SHP77 treated with DMSO at 0.1 percent for 48 hours (cell line): Measurements from ENCODE around the gene PI4KA.
A peak's percentile ranks its signal among the peaks of the same experiment; 100 is the strongest.
"Not testable (repeated sequence)": the region's sequence is repeated elsewhere in the genome, so short reads cannot be mapped to it uniquely, and the experiment has no call there.

ENCODE experiments used
- DNase-seq: peaks from one replicate; lab custom pipeline; 2025; lab: John Stamatoyannopoulos, UW

The PI4KA gene

GRCh38 chr22:20858615-20859416, at the start of gene PI4KA, which contains the start of gene SNAP29:
Gene PI4KA (minus strand): TSS chr22:20858811. CDS start chr22:20858725, 86 bp downstream.
Gene SNAP29 (plus strand): TSS chr22:20859007. CDS start chr22:20859111, 104 bp downstream.
- DNase-seq, result peak; percentile 89

DNA sequence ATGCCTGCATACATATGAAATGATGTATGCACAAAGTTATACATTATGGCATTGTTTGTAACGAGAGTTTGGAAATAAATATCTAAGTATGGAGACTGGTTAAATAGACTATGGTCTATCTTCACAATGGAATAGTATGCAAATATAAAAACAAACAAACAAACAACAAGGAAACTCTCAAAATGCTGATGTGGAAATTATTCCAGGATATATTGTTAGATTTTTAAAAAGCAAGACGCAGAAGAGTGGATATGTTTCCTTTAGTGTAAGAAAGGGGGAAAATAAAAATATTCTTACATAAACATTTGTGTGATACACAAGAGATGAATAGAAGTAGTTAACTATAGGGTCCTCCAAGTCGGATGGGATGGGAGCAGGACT, 47.8 kb upstream of the PI4KA start:
- DNase-seq, result no peak

- DNase-seq, result no peak
Measured at GRCh38 chr22:20905415-20906386, 47.1 kb upstream of the PI4KA start.

- no peak for DNase-seq
Measured at GRCh38 chr22:20904980-20905355, 46.4 kb upstream of the PI4KA start.

DNA sequence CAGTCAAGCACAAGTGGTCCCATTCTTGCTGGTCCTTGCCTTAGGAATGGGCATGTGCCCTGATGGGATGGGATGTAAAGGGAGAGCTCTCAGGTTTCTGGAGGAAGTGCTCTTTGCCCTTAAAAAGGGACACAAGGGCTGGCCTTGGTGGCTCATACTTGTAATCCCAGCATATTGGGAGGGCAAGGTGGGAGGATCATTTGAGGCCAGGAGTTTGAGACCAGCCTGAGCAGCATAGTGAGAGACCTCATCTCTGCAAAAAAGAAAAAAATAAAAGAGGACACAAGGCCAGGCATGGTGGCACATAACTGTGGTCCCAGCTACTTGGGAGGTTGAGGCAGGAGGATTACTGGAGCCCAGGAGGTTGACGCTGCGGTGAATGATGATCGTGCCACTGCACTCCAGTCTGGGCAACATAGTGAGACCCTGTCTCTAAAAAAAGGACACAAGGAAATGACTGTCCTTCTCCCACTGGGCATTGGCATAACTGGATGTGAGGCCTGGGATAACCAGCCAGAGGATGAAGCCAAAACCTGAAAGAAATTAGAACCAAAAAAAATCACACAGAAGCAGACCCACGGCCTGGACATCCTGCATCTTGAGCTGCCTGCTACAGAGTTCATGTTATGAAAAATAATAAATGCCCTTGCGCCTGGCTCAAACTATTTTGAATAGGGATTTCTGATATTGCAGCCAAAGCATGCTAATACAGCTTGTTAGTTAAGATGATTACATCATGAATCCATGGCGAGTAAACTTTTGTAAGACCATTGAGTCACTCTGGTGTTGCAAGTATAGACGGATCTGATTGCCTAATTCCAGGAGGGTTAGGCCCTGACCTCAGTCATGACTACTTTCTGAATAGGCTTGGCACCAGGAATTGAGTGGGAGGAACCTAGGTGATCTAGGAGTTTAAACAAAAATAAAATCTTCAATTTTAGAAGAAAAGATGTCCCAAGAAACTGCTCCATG, 45.7 kb upstream of the PI4KA start:
- DNase-seq, result no peak

DNA sequence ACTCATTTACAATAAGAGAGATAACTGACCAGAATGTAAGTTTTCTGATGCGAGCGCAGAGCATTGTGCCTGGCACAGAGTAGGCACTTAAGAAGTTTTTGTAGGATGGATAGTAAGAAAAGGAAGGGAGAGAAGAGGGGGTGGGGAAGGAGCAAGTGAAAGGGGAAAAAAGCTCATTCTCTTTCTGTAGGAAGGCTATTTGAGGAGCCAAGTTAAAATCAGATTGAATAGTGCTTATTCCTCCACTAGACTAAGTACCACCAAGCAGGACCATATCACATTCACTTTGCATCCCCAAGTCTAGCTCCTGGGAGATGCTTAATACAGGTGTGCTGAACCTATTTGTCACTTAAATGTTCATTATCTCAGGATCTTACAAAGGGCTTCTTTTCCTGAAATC, 44.5 kb upstream of the PI4KA start:
- no peak for DNase-seq

GRCh38 chr22:20901093-20902033, 42.8 kb upstream of the PI4KA start:
- not testable (repeated sequence) for DNase-seq

DNA sequence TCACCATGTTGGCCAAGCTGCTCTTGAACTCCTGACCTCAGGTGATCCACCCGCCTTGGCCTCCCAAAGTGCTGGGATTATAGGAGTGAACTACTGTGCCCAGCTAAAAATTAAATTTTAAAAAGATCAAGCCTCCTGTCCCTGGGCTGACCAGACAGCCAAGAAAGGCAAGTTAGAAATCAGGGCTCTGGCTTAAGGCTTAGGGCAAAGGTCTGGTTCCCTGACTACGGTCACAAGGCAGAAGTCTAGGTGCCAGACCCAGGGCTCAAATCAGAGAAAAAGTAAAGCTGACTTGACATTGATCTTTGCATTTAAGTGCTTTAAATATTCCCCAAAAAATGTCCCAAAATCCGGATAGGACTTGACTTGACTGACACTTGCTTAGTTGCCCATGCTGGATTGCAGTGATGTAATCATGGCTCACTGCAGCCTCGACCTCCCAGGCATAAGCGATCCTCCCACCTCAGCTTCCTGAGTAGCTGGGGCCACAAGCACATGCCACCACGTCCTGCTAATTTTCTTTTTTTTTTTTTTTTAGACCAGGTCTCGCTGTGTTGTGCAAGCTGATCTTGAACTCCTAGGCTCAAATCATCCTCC, 41.3 kb upstream of the PI4KA start:
- DNase-seq, result no peak

DNA sequence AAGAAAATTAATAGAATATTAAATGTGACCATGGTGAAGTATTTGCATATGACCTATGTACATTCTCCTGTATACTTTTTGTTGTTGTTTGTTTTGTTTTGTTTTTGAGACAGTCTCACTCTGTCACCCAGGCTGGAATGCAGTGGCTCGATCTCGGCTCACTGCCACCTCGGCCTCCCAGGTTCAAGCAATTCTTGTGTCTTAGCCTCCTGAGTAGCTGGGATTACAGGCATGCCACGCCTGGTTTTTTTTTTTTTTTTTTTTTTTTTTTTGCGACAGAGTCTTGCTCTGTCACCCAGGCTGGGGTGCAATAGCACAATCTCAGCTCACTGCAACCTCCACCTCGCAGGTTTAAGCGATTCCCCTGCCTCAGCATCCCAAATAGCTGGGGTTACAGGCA, 39.1 kb upstream of the PI4KA start:
- not testable (repeated sequence) for DNase-seq

DNA sequence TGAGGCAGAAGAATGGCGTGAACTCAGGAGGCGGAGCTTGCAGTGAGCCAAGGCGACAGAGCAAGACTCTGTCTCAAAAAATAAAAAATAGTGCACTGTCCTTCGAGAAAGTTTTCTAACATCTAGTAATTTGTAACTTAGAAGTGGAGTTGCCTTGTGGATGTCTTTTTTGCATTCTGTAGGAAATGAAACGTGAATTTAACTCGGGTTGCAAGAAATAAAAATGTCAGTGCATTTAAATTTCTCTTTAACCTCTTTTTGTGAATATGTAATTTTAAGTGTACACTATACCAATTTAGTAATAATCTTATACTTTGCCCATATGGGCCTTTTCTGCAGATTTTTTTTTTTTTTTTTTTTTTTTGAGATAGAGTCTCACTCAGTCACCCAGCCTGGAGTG, 32.4 kb upstream of the PI4KA start:
- no peak for DNase-seq

- no peak for DNase-seq
Measured at GRCh38 chr22:20889904-20890540, 31.4 kb upstream of the PI4KA start.

DNA sequence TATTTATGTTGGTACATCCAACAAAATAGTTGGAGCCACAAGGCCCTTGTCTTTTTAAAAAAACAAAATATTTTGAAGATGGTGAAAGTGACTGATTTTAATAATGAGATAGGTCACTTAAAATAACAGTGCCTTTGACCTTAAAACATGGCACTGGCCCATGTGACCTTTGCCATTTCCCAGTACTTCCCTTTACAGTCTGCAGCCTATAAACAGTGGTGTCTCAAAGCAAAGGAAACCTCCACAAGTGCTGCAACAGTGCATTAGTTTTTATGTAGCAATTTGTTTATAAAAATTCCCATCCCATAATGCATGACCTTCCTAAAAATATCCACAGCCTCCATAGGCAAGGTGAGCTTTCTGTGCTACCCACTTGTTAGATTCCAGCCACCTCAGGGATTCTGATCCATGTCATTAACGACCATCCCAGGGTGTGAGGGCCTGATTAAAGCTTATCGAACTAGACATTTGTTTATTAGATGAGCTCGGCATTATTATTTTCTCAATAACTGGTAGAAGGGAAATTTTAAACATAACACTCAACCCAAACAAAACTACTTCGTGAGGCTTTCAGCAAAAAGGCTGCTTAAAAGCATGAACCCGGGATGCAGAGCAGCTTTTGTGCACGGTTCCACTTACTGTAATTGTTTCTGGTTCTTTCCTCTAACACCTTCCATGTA, 30.6 kb upstream of the PI4KA start:
- no peak for DNase-seq

GRCh38 chr22:20887375-20887774, 28.8 kb upstream of the PI4KA start:
- DNase-seq, result no peak

GRCh38 chr22:20885557-20886323, 27.1 kb upstream of the PI4KA start:
- DNase-seq, result peak; percentile 45

DNA sequence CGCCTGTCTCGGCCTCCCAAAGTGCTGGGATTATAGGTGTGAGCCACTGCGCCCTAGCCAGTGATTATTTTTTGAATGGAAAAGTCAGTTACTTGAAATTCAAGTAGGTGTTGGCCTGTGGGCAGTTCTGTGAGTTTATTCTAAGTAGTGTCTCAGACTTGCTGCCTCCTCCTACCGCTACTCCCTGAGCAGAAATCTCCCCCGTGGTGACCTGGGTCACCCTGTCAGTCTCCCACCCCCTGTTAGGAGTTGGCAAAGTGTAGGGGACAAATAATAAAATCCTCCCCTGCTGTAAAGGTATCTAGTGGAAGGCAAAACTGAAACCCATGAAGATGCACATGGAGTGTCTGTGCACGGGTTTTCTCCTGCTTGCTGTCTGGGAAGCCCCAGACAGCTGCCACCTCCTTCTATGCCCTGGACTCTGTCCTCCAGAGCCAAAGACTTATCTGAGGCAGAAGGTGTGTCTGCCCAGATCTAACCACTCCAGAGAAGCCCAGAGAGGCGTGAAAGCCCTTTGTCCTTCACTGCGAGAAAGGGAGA, 26.5 kb upstream of the PI4KA start:
- DNase-seq, result no peak

DNA sequence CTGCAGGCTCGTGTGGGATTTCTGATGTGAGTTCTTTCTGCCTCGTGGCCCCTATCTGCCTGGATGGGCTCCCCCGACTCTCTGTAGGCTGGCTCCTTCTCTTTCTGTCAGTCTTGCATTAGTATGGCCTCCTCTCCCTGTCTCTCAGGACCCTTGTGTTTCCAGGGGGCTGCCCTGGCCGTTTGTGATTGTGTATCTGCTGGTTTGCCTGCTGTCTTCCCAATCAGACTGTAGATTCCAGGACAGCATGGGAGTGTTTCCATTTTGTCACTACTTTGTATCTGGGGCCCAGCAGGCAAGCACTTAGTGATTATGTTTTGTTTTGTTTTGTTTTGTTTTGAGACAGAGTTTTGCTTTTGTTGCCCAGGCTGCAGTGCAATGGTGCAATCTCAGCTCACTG, 25.8 kb upstream of the PI4KA start:
- no peak for DNase-seq

- DNase-seq, result no peak
Measured at GRCh38 chr22:20882855-20883254, 24.2 kb upstream of the PI4KA start.
